Astrocyte of the spinal cord (primary cell): Measurements from ENCODE around the gene NRG2.

Experiments used
- DNase-seq: peaks from one replicate; pipeline ENCODE4 v3.0.0; 2011; ENCODE audit warnings: low read depth, low spot score
- H3K4me3 ChIP-seq: 2 replicates; pipeline ENCODE4 v1.5.1; 2011; ENCODE audit warnings: low read depth, mild to moderate bottlenecking, low read length, moderate library complexity
- in situ Hi-C: cut with HindIII; loops from 2 replicates; pipeline ENCODE4 v1.10.0; 2017; ENCODE audit warnings: low sequenced_read_pairs
- TF ChIP-seq, protein P1 (sequence below): IDR thresholded peaks from 2 replicates; pipeline ENCODE4 v1.5.1; 2012; ENCODE audit warnings: low read depth, mild to moderate bottlenecking, low read length, inconsistent platforms

The NRG2 gene

DNA sequence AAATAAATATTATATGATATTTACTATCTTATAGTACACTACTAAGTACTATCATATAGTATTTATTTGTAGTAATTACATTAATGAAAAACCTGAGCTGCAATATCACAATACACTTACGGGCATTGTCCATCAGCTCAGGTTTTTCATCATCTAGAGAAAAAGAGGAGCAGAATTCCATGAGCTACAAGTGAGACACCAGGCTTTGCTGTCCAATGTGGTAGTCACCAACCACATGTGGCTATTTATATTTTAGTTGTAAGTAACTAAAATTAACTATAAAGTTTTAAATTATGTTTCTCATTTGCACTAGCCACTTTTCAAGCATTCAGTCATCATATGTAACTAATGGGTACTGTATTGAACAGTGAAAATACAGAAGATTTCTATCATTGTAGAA lies 13.8 kb upstream of the NRG2 start:
- TF ChIP-seq, protein P1, sequence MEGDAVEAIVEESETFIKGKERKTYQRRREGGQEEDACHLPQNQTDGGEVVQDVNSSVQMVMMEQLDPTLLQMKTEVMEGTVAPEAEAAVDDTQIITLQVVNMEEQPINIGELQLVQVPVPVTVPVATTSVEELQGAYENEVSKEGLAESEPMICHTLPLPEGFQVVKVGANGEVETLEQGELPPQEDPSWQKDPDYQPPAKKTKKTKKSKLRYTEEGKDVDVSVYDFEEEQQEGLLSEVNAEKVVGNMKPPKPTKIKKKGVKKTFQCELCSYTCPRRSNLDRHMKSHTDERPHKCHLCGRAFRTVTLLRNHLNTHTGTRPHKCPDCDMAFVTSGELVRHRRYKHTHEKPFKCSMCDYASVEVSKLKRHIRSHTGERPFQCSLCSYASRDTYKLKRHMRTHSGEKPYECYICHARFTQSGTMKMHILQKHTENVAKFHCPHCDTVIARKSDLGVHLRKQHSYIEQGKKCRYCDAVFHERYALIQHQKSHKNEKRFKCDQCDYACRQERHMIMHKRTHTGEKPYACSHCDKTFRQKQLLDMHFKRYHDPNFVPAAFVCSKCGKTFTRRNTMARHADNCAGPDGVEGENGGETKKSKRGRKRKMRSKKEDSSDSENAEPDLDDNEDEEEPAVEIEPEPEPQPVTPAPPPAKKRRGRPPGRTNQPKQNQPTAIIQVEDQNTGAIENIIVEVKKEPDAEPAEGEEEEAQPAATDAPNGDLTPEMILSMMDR, result no peak
- no peak for DNase-seq
- in situ Hi-C loops, result loop anchor here (25.0 kb wide), 1 partner anchor 105 kb away; no protein-coding TSS in a partner anchor
- no peak overlapping the region for H3K4me3 ChIP-seq

DNA sequence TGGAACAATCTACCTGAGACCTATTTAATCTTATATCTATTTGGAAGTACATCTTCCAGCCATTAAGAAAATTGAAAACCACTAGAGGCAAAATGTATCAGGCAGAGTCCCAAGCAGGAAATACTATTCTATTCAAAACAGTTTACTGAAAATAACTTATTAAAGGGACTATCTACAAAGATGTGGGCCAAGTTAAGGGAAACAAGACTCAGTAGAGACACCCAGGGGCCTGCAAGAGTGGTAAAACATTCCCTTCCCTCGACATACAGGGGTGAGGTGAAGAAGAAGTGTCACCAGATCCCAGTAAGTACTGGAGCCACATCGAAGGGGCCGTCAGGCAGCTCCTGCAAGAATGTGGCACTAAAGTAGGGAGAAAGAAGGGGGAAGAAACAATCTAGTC lies 12.1 kb upstream of the NRG2 start:
- no peak for DNase-seq

DNA sequence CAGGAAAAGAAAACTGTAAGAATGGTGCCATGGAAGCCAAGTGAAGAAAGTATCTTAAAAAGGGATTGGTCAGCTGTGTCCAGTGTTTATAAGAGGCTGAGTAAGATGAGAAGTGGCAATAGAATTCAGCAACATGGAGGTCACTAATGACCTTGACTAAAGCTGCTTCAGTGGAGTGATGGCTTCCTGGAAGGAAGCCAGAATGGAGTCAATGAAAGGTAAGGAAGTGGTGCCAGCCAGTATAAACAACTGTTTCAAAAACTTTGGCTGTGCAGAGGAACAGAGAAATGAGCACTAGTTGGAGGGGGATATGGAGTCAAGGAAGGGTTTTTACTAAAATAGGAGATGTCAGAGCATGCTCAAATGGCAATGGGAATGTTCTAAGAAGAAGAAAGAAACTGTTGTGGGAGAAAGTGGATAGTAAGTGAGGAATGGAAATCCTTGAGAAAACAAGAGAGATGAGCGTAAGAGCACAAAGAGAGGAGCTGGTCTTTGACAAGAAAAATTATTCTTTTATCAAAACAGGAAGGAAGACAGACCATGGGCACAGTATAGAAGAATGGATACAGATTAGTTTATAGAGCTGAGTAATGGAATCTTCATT lies 11.1 kb upstream of the NRG2 start:
- no peak for DNase-seq
- TF ChIP-seq, protein P1, result no peak
- no peak overlapping the region for H3K4me3 ChIP-seq
- in situ Hi-C loops, result loop anchor here (25.0 kb wide), 1 partner anchor 108 kb away; no protein-coding TSS in a partner anchor

More for the DNA sequence above, 12.1 kb upstream of the NRG2 start:
- in situ Hi-C loops, result loop anchor here (25.0 kb wide), 1 partner anchor 107 kb away; no protein-coding TSS in a partner anchor
- TF ChIP-seq, protein P1, result no peak
- H3K4me3 ChIP-seq, result no peak overlapping the region

DNA sequence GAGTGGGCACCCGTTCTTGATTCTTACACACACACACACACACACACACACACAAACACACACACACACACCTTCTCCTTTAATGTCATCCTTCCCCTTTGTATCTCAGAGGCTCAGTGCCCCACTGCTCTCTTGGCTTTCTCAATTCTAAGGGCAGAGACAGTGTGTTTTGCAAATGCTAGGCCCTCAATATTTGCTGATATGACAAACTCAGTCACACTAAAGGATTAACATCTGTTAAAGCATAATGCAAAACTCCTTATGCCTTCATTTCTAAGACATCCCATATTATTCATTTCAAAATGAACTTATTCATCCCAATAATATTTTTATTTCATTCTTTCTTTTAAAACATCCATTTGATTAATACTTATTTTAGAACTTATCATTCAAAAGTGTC lies 8.9 kb upstream of the NRG2 start:
- in situ Hi-C loops, result loop anchor here (25.0 kb wide), 1 partner anchor 110 kb away; no protein-coding TSS in a partner anchor
- TF ChIP-seq, protein P1, result no peak
- no peak overlapping the region for H3K4me3 ChIP-seq
- no peak for DNase-seq

DNA sequence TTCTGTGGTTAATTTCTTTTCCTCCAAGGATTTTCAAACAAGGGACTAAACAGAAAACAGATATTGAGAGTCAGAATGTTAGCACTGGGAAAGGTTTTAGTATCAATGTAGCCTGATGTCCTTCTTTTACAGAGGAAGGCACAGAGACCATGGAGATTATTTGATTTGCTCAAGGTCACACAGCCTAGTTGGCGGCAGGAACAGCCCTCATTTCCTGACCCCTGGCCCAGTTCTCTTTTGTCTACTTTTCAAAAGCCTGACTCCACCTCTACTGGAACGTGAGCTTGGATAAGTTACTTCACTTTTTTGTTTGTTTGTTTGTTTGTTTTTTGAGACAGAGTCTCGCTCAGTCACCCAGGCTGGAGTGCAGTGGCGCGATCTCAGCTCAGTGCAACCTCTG lies 6.6 kb upstream of the NRG2 start:
- no peak for DNase-seq
- in situ Hi-C loops, result loop anchor here (25.0 kb wide), 1 partner anchor 113 kb away; no protein-coding TSS in a partner anchor
- TF ChIP-seq, protein P1, result no peak
- H3K4me3 ChIP-seq, result no peak overlapping the region

DNA sequence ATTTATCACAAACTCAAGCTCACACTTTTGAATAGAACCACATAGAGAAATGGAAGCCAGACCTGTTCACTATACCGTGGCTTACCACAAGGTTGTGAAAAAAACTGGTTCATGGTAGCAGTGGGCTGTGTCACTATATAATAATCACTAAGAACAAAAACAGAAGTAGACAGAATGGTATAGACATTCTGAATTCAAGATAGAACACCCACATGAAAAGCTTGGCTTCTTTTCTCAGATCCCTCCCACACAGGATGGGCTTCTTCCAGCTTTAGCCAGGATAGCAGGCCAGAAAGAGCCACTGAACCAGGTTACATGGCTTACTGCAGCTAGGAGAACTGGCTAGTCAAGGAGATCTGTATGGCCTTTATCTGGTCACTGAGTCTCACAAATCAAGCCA lies 6.1 kb upstream of the NRG2 start:
- TF ChIP-seq, protein P1, result no peak
- H3K4me3 ChIP-seq, result no peak overlapping the region
- in situ Hi-C loops, result no loop called here
- no peak for DNase-seq
